ENCODE data around the gene CAV1. TPM values are rescaled to one million over a fixed set of nuclear protein-coding genes. Genes with fewer than 3 reads are reported as not detected.

CAV1 gene
- total RNA-seq, 2 donors from 2014 or later = 1.2 TPM; not detected in 1

DNA sequence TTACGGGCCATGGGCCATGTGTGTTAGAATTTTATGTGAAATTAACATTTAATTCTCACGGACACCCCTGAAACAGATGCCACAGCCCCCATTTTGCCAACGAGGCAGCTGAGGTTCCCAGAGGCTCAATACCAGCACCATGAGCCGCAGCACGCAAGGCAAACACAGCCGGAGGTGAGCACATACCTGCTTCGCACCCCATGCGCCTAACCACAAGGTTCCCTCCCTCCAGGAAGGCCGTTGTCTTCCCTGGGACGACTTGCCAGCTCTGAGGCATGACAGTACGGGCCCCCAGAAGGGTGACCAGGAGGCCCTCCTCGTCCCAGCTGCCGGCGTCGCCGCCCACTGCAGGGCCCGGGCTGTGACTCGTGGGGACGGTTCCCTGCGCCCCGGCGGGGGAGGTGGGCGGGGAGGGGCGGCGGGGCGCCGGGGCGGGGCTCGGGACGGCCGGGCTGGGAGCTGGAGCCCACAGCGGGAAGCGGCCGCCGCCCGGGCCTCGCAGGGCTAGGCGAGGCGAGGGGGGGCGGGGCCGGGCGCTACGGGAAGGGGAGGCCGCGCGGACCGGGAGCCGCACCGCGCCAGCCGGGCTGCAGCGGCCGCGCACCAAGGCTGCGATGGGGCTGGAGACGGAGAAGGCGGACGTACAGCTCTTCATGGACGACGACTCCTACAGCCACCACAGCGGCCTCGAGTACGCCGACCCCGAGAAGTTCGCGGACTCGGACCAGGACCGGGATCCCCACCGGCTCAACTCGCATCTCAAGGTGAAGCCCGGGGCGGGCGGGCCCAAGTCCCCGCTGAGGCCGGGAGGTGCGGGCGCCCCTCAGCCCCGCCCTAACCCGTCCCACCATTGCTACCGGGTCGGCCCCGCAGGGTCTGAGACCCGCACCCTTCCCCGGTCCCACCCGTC lies 25.4 kb upstream of the CAV1 start, which contains the start of gene CAV2:
Gene CAV2 (plus strand): TSS at position 571 of the 910 bp plus-strand sequence. CDS start 44 bp downstream, at position 615.
- H3K9me3 Mint-ChIP-seq = no peaks in the 10 kb centered on the region

DNA sequence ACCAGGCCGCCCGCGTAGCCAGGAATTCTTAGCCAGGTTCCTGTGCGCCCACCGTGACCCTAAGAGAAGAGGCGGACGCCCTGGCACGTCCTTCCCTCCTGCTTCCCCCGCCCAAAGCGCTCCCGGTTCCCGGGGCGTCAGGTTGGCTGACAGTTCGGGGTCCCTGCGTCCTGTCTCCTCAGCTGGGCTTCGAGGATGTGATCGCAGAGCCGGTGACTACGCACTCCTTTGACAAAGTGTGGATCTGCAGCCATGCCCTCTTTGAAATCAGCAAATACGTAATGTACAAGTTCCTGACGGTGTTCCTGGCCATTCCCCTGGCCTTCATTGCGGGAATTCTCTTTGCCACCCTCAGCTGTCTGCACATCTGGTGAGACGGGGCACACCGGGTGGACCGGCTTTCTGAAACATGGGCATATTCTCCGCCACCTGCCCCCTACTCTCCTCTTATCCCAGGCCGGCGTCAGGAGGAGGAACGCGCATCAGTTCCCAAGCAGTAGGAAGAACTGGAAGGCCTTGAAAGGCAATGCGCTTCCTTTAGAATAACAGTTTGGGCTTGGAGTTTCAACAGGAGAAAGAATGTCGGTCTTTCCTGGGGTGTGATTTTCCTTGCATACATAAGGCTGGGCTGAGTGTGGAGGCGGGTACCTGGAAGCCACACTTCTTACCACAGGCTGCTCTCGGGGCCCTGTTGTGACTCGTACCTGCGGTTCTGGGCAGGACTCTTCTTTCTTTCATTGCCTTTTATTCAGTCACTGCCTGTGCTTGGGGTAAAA lies 24.6 kb upstream of the CAV1 start:
- H3K9me3 Mint-ChIP-seq = no peaks in the 10 kb centered on the region
- H3K27ac Mint-ChIP-seq = no peak overlapping the region
- H3K36me3 Mint-ChIP-seq (ENCODE audit: low read depth) = no peaks in the 10 kb centered on the region
- peak; percentile 98 for ATAC-seq (replicated peaks)
- H3K4me3 Mint-ChIP-seq = peak overlapping the region; percentile 74
- peaks cover 45% of the 10 kb centered on the region for H3K27me3 Mint-ChIP-seq
- peaks cover 9% of the 10 kb centered on the region for H3K4me1 Mint-ChIP-seq

More for the DNA sequence above, 25.4 kb upstream of the CAV1 start, which contains the start of gene CAV2:
- H3K4me3 Mint-ChIP-seq = peak within 1 kb of the TSS; percentile 74
- H3K27me3 Mint-ChIP-seq = peaks cover 40% of the 10 kb centered on the region
- peak; percentile 33 for ATAC-seq (replicated peaks)
- H3K27ac Mint-ChIP-seq = no peak within 1 kb of the TSS
- no peaks in the 10 kb centered on the region for H3K36me3 Mint-ChIP-seq (ENCODE audit: low read depth)
- peaks cover 9% of the 10 kb centered on the region for H3K4me1 Mint-ChIP-seq

DNA sequence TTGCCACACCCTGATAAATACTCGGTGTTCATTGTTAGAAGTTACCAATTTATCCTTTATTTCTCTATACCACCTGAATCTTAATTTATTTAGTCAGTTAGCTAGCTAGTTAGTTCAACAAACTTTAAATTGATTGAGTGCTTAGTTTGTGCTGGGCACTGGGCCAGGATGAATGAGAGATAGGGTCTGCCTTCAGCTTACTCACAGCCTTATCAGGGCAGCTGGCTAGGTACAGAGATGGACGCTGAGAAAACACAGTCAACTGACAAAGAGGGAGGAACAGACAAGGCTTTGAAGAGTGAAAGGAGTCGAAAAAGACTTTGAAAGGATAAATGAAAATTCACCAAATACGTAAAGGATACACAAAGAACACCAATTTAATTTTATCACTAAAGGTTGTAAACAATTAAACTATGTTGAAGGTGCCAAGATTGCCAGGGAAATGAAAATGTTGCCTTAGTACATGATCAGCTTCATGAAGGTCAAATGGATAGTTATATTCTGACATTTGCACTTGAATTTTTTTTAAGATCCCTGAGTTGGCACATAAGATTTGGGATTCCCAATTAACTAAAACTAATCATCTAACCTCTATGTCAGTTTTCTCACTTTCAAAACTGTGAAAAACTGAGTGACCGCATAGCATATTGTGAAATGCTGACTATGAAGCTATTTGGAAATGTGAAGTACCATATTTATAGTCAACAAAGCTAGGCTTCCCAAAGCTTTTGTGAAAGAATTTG lies 23.2 kb upstream of the CAV1 start:
- Mint-ChIP-seq H3K36me3 (ENCODE audit: low read depth) (no peaks in the 10 kb centered on the region), H3K4me3 (no peak overlapping the region), H3K4me1 (peaks cover 9% of the 10 kb centered on the region), H3K27me3 (peaks cover 52% of the 10 kb centered on the region), H3K9me3 (no peaks in the 10 kb centered on the region), H3K27ac (no peak overlapping the region)
- no peak for ATAC-seq (replicated peaks)

DNA sequence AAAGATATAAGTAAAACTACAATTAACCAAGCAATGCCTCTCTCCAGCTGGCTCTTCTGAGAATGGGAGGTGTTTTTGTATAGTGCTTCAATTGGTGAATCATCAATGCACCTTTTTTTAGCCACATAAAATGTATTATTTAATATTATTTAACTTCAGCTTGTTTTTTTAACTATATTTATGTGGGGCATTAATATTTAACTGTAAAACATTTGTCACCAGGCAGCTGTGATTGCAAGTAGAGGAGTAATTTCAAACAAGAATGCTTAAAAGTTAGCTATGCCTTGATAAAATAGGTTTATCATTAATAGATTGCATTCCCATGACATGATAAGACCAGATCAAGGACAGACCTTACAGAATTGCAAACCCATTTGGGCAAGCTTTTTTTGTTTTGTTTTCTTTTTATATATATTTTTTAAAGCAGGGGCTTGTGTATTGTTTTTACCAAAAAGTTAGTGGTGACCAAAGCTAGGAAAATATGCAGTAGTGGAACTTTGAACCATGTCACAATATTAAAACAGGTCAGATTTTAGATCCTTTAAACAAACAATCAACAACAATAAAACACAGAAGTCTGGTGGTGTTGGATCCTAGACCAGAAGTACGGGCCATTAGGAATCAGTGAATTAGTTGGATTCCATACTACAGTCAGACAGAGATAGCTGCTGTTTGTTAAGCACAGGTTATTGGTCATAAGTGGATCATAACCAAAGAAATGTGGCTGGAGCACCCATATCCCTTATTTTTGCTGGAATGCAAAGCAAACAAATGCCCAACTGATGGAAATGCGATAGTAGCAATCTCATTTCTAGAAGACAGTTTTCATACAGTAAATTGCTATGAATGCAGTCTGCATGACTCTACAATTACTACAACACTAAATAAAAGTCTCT lies 22.4 kb upstream of the CAV1 start:
- Mint-ChIP-seq H3K4me1 (peaks cover 9% of the 10 kb centered on the region), H3K9me3 (no peaks in the 10 kb centered on the region), H3K36me3 (ENCODE audit: low read depth) (no peaks in the 10 kb centered on the region), H3K4me3 (no peak overlapping the region), H3K27ac (no peak overlapping the region), H3K27me3 (peaks cover 50% of the 10 kb centered on the region)
- ATAC-seq (replicated peaks) = no peak

DNA sequence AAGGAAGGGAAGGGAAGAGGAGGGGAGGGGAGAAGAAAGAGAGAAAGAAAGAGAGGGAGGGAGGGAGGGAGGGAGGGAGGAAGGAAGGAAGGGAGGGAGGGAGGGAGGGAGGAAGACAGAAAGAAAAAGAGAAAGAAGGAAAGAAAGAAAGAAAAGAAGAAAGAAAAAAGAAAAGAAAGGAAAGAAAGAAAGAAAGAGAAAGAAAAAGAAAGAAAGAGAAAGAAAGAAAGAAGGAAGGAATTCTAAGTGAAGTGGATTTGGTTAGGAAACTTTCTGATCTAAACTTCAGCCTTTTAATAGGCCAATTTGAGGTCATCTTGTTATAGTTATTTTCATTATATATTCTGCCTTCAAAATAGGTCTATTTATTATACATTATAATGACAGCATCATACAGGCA lies 21.0 kb upstream of the CAV1 start:
- Mint-ChIP-seq H3K4me1 (peaks cover 9% of the 10 kb centered on the region), H3K36me3 (ENCODE audit: low read depth) (no peaks in the 10 kb centered on the region), H3K27me3 (peaks cover 39% of the 10 kb centered on the region), H3K4me3 (no peak overlapping the region), H3K9me3 (no peaks in the 10 kb centered on the region), H3K27ac (no peak overlapping the region)
- ATAC-seq (replicated peaks) = no peak

DNA sequence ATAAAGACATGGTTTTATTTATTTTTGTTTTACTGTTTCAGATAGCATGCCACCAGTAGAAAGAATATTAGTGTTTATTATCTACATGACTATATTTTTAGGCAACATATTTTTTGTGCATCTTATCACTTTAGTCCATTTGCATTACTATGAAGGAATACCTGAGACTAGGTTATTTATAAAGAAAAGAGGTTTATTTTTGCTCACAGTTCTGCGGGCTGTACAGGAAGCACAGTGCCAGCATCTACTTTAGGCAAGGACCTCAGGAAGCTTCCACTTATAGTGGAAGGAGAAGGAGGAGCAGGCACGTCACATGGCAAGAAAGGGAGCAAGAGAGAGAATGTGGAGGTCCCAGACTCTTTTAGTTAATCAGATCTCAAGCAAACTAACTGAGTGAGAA lies 19.6 kb upstream of the CAV1 start:
- Mint-ChIP-seq H3K27ac (no peak overlapping the region), H3K4me3 (no peak overlapping the region), H3K36me3 (ENCODE audit: low read depth) (no peaks in the 10 kb centered on the region), H3K4me1 (peaks cover 7% of the 10 kb centered on the region), H3K27me3 (peaks cover 38% of the 10 kb centered on the region), H3K9me3 (no peaks in the 10 kb centered on the region)
- ATAC-seq (replicated peaks) = no peak

DNA sequence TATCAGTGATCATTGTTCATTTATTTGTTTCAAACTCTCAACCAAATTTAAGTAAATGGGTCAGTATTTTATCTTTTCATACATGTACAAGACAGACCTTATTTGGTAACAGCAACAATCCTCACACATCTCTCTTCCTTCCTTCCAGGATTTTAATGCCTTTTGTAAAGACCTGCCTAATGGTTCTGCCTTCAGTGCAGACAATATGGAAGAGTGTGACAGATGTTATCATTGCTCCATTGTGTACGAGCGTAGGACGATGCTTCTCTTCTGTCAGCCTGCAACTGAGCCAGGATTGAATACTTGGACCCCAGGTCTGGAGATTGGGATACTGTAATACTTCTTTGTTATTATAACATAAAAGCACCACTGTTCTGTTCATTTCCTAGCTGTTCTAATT lies 19.0 kb upstream of the CAV1 start:
- no peak for ATAC-seq (replicated peaks)
- Mint-ChIP-seq H3K27ac (no peak overlapping the region), H3K9me3 (no peaks in the 10 kb centered on the region), H3K36me3 (ENCODE audit: low read depth) (no peaks in the 10 kb centered on the region), H3K4me1 (peaks cover 2% of the 10 kb centered on the region), H3K27me3 (peaks cover 33% of the 10 kb centered on the region), H3K4me3 (no peak overlapping the region)

DNA sequence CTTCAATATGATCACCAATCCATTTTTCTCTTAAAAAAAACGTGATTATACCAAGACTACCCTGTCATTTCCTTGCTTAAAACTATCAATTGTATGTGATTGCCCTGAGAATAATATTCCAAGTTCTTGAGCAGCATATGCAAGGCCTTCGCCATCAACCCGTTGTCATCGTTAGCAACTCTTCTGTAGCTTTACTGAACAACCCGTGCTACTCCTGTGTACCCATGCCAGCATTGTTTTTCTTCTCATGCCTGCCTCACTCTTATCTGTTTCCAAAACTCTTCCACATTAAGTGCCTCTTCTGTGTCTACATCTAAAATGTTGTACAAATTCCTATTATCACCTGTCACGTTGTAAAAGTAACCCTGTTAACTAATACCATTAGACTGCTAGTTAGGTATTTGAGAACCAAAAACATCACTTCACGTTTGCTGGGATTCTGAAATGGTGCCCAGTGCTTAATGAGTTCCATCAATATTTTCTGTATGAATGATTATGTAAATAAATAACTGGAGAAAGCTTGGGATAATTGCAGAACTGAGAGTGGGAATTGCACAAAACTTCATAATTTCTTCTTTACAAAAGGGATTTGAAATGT lies 14.8 kb upstream of the CAV1 start:
- Mint-ChIP-seq H3K27me3 (peaks cover 23% of the 10 kb centered on the region), H3K36me3 (ENCODE audit: low read depth) (no peaks in the 10 kb centered on the region), H3K4me1 (peaks cover 13% of the 10 kb centered on the region), H3K27ac (no peak overlapping the region), H3K9me3 (no peaks in the 10 kb centered on the region), H3K4me3 (no peak overlapping the region)
- ATAC-seq (replicated peaks) = no peak

DNA sequence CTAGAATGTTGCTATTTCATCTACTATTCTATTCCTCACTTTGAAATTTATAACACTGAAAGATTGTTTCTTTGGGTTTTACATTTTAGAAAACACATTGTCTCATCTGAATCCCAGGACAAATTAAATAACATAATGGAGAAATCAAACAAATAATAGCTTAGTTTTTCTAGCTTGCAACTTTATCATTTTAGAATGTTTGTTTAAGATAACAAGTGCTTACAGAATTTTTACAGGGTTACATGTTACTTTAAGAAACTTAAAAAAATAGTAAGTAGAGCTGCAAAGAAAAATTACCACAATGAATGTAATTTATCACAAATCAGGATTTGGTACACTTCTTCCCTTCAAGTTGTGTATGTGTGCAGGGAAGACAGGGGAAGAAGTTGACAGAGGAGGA lies 14.0 kb upstream of the CAV1 start:
- Mint-ChIP-seq H3K9me3 (no peaks in the 10 kb centered on the region), H3K4me3 (peak overlapping the region; percentile 78), H3K36me3 (ENCODE audit: low read depth) (no peaks in the 10 kb centered on the region), H3K4me1 (peaks cover 13% of the 10 kb centered on the region), H3K27ac (no peak overlapping the region), H3K27me3 (peaks cover 23% of the 10 kb centered on the region)
- no peak for ATAC-seq (replicated peaks)

DNA sequence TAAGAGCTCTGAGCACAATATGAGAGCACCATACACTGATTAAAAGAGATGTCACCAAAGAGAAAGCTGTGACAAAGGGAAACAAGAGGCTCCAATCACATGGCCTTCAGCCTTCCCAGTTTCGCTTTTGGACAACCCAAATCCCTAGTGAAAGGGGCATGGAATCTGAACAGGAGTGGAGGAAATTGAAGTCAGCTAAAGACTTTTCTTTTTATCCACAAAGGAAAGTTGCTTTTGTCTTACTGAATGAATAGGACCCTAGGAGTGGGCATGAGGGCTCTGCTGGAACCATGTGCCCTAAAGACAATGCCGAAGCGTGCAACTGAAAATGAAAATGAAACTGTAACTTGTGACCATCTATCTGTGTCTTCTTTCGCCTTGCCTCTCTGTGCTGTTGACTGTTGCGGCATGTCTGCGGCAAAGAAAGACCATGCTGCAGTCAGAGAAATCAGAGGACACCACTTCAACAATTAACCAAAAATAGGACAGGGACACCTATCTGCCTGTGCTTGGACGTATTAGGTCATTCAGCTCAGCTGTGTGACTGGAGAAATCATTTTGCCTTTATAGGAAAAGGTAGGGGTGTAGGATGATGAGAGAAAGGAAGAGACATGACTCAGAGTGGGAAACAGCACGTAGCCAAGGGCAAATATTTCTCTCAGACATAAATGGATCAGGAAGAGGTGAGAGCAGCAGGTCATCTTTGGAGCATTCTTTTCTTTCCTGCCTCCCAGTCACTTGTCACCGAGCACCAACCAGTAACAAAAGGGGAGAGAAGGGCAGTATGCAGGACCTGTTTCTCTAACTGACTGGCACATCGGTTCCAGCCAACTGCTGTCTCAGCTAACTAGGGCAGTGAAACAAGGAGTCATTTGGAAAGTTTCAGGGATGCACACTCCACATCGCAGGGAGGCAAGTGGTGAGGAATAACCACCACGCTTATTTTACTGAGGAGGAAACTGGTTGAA lies 13.0 kb upstream of the CAV1 start:
- H3K9me3 Mint-ChIP-seq = no peaks in the 10 kb centered on the region
- peaks cover 13% of the 10 kb centered on the region for H3K4me1 Mint-ChIP-seq
- H3K27me3 Mint-ChIP-seq = peaks cover 21% of the 10 kb centered on the region
- peak overlapping the region; percentile 18 for H3K27ac Mint-ChIP-seq
- peak; percentile 87 for ATAC-seq (replicated peaks)
- H3K4me3 Mint-ChIP-seq = peak overlapping the region; percentile 78
- H3K36me3 Mint-ChIP-seq (ENCODE audit: low read depth) = no peaks in the 10 kb centered on the region

DNA sequence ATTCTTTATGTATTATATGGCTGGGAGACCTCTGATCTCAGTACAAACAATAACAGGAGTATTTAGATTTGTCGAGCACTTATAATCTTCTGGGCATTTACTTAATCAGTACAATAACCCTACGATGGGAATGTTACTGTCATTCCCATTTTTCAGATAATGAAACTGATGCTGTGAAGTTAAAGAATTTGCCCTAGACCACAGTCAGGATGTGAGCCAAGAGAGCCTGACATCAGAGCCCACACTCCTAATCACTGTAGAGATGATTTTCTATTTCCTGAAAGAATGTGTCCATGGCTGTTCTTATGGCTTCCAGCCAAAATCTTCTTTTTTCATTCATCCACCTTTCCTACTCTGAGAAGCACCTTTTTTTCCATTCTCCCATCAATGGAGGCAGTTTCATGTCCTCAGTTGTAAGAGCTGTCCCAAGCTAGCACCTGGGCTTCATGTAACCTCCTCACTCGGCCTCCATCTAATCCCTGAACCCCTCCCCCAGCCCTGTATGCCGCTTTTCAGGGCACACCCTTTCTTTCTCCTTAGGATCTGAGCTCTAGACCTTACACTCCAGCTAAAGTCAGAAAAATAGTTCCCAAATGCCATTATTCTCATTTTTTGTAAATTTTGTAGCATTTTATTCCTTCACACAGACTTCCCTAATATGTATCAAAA lies 12.2 kb upstream of the CAV1 start:
- H3K4me1 Mint-ChIP-seq = peaks cover 13% of the 10 kb centered on the region
- H3K27me3 Mint-ChIP-seq = peaks cover 21% of the 10 kb centered on the region
- peak overlapping the region; percentile 18 for H3K27ac Mint-ChIP-seq
- peak overlapping the region; percentile 78 for H3K4me3 Mint-ChIP-seq
- H3K36me3 Mint-ChIP-seq (ENCODE audit: low read depth) = no peaks in the 10 kb centered on the region
- no peaks in the 10 kb centered on the region for H3K9me3 Mint-ChIP-seq
- ATAC-seq (replicated peaks) = no peak

DNA sequence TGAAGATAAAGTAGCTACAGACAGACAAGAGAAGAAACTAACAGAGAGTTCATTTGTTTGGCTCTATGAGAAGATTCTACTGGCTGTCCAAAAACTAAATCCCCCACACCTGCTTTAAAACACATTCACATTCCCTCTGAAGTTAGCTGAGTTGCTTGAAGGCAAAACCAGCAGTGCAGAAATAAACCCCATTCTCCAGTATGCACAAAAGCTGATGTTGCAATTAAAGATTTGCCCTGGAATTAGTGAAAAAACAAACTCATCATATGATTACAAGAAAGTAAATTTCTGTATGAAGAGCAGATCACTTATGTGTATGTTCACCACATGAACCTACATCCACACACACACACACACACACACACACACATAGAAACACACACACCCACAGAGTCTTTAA lies 9.3 kb upstream of the CAV1 start:
- H3K27me3 Mint-ChIP-seq = peaks cover 27% of the 10 kb centered on the region
- no peak for ATAC-seq (replicated peaks)
- H3K4me1 Mint-ChIP-seq = peaks cover 13% of the 10 kb centered on the region
- H3K4me3 Mint-ChIP-seq = no peak overlapping the region
- H3K27ac Mint-ChIP-seq = no peak overlapping the region
- no peaks in the 10 kb centered on the region for H3K9me3 Mint-ChIP-seq
- no peaks in the 10 kb centered on the region for H3K36me3 Mint-ChIP-seq (ENCODE audit: low read depth)

Data from activated T-helper 17 cell treated with anti-CD3 and anti-CD28 coated beads, Interleukin-2, amount 50 U/mL, for 72 hours (primary cell).